ENCODE data around the gene CERK.
A peak's percentile ranks its signal among the peaks of the same experiment; 100 is the strongest.

The CERK gene

GRCh38 chr22:46676881-46677280, 61.2 kb downstream of the CERK start:
- no peak for DNase-seq

GRCh38 chr22:46676479-46676878, 61.6 kb downstream of the CERK start:
- no peak for DNase-seq

- DNase-seq: no peak
These were observed 62.1 kb downstream of the CERK start for GRCh38 chr22:46675938-46676337.

GRCh38 chr22:46675479-46675878, 62.6 kb downstream of the CERK start:
- no peak for DNase-seq

- DNase-seq: peak in 1 of 2 experiments; percentile 19
These were observed 63.1 kb downstream of the CERK start for GRCh38 chr22:46674906-46675305.

GRCh38 chr22:46674367-46674781, 63.7 kb downstream of the CERK start:
- peak; percentile 92 to 99 for DNase-seq

GRCh38 chr22:46673662-46674236, 64.3 kb downstream of the CERK start:
- DNase-seq: peak; percentile 37 to 64

GRCh38 chr22:46673205-46673604, 64.8 kb downstream of the CERK start:
- DNase-seq: no peak

- DNase-seq: no peak
These were observed 65.3 kb downstream of the CERK start for GRCh38 chr22:46672731-46673130.

- DNase-seq: no peak
These were observed 66.1 kb downstream of the CERK start for GRCh38 chr22:46671824-46672432.

- DNase-seq: no peak
These were observed 68.9 kb downstream of the CERK start for GRCh38 chr22:46669201-46669600.

GRCh38 chr22:46668116-46668515, 69.9 kb downstream of the CERK start:
- DNase-seq: no peak

GRCh38 chr22:46667245-46667623, 70.8 kb downstream of the CERK start:
- no peak for DNase-seq

GRCh38 chr22:46666577-46667244, 71.3 kb downstream of the CERK start:
- DNase-seq: no peak

- no peak for DNase-seq
These were observed 72.2 kb downstream of the CERK start for GRCh38 chr22:46665751-46666280.

GRCh38 chr22:46665151-46665695, 72.8 kb downstream of the CERK start:
- DNase-seq: no peak

- DNase-seq: no peak
These were observed 73.7 kb downstream of the CERK start for GRCh38 chr22:46664301-46664855.

- no peak for DNase-seq
These were observed 74.5 kb downstream of the CERK start for GRCh38 chr22:46663436-46664100.

GRCh38 chr22:46663001-46663400, 75.1 kb downstream of the CERK start:
- DNase-seq: no peak

- no peak for DNase-seq
These were observed 75.8 kb downstream of the CERK start for GRCh38 chr22:46662226-46662625.

GRCh38 chr22:46661221-46661851, 76.7 kb downstream of the CERK start:
- DNase-seq: peak; percentile 43 to 78

GRCh38 chr22:46660604-46661201, 77.3 kb downstream of the CERK start:
- no peak for DNase-seq

Measured in stimulated activated CD4-positive, alpha-beta T cell treated with anti-CD3 and anti-CD28 coated beads, Interleukin-4, amount 100 ng/mL, for 4 hours (primary cell).